Measurements from ENCODE around the gene EBF3. TPM values are rescaled to one million over a fixed set of nuclear protein-coding genes. Genes with fewer than 3 reads are reported as not detected.

Gene EBF3
- total and polyA plus RNA-seq, 3 donors from 2014 or later, result 4.0 to 7.6 (median 6.0) TPM

DNA sequence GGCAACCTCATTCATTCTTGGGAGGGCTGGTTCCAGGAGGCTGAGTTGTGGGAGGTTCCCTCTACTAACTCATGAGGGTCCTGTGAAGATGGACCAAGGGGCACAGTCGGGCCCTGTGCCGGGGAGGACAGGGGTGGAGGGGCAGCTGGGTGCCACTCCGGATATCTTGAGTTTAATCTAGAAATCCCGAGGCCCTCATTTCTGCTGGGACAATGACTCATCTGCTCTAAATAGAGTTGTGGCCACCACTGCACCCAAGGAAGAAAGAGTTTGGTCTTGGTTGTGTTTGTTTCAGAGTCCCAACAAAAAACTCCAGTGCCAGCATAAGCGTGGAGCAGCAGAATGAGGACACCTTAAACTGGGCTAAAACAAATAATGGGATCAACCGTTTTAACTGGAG lies 82.4 kb downstream of the EBF3 start:
- no peaks in the 10 kb centered on the region for H3K27me3 ChIP-seq
- TF ChIP-seq POLR2A (IDR thresholded peaks at IDR 0.05), result no peak
- TF ChIP-seq, protein P1, sequence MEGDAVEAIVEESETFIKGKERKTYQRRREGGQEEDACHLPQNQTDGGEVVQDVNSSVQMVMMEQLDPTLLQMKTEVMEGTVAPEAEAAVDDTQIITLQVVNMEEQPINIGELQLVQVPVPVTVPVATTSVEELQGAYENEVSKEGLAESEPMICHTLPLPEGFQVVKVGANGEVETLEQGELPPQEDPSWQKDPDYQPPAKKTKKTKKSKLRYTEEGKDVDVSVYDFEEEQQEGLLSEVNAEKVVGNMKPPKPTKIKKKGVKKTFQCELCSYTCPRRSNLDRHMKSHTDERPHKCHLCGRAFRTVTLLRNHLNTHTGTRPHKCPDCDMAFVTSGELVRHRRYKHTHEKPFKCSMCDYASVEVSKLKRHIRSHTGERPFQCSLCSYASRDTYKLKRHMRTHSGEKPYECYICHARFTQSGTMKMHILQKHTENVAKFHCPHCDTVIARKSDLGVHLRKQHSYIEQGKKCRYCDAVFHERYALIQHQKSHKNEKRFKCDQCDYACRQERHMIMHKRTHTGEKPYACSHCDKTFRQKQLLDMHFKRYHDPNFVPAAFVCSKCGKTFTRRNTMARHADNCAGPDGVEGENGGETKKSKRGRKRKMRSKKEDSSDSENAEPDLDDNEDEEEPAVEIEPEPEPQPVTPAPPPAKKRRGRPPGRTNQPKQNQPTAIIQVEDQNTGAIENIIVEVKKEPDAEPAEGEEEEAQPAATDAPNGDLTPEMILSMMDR (IDR thresholded peaks at IDR 0.05), result no peak
- 78 to 85% methylated on average over 6 of the region's 6 CpGs for WGBS, 2 donors
- intact Hi-C loops (cut with DNase I; ENCODE audit: low total_unique reads), result no loop called here
- H3K9me3 ChIP-seq, result no peaks in the 10 kb centered on the region
- H3K27ac ChIP-seq, result no peak overlapping the region
- H3K4me3 ChIP-seq, result no peak overlapping the region
- H3K4me1 ChIP-seq, result no peaks in the 10 kb centered on the region
- H3K36me3 ChIP-seq (ENCODE audit: low read depth, missing control alignments), result no peaks in the 10 kb centered on the region
- no peak for DNase-seq

DNA sequence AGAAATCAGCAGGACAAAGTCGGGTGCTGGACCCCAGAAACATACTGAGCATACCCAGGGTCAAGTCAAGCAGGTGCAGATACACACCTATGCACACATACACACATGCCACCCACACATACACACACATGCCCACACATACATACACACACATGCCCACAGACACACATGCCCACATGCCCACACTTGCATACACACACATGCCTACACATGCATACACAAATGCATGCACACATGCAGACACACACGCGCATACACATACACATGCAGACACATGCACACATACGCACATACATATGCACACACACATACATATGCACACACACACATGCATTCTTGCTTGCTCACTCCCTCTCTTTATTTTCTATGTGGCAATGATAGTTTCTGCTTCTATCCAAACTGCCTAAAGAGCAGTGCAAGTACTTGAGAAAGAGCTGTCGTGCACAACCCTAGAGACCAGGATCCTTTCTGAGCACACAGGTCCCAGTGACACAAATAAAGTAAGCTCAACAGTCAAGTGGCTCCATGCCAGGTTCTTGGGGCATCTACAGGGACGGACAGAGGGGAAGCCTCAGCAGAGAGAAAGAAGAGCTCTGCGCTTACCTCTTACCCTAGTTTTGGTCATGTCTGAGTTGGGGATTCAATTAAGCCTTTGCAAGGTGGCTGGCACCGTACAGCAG lies 83.7 kb downstream of the EBF3 start:
- TF ChIP-seq, protein P1 (IDR thresholded peaks at IDR 0.05), result no peak
- TF ChIP-seq POLR2A (IDR thresholded peaks at IDR 0.05), result no peak
- intact Hi-C loops (cut with DNase I; ENCODE audit: low total_unique reads), result no loop called here

GRCh38 chr10:129879655-129880054 lies 84.4 kb downstream of the EBF3 start:
- no peaks in the 10 kb centered on the region for H3K9me3 ChIP-seq
- H3K4me3 ChIP-seq, result no peak overlapping the region
- H3K27me3 ChIP-seq, result no peaks in the 10 kb centered on the region
- no peak for DNase-seq
- no peaks in the 10 kb centered on the region for H3K36me3 ChIP-seq (ENCODE audit: low read depth, missing control alignments)
- TF ChIP-seq, protein P1 (IDR thresholded peaks at IDR 0.05), result no peak
- no peak for TF ChIP-seq POLR2A (IDR thresholded peaks at IDR 0.05)
- 92 to 96% methylated on average over 14 of the region's 14 CpGs for WGBS, 2 donors
- H3K27ac ChIP-seq, result no peak overlapping the region
- H3K4me1 ChIP-seq, result no peaks in the 10 kb centered on the region
- intact Hi-C loops (cut with DNase I; ENCODE audit: low total_unique reads), result no loop called here

More for the DNA sequence above, 83.7 kb downstream of the EBF3 start:
- no peaks in the 10 kb centered on the region for H3K9me3 ChIP-seq
- H3K36me3 ChIP-seq (ENCODE audit: low read depth, missing control alignments), result no peaks in the 10 kb centered on the region
- H3K4me1 ChIP-seq, result no peaks in the 10 kb centered on the region
- no peak overlapping the region for H3K27ac ChIP-seq
- no peak overlapping the region for H3K4me3 ChIP-seq
- WGBS, 2 donors, result 85 to 91% methylated on average over 8 of the region's 8 CpGs
- H3K27me3 ChIP-seq, result no peaks in the 10 kb centered on the region
- no peak for DNase-seq

GRCh38 chr10:129878835-129879234 lies 85.2 kb downstream of the EBF3 start:
- Histone ChIP-seq H3K4me3 (no peak overlapping the region), H3K36me3 (ENCODE audit: low read depth, missing control alignments) (no peaks in the 10 kb centered on the region), H3K27me3 (no peaks in the 10 kb centered on the region), H3K4me1 (no peaks in the 10 kb centered on the region), H3K27ac (no peak overlapping the region), H3K9me3 (no peaks in the 10 kb centered on the region)
- intact Hi-C loops (cut with DNase I; ENCODE audit: low total_unique reads), result no loop called here
- DNase-seq, result no peak
- TF ChIP-seq POLR2A (IDR thresholded peaks at IDR 0.05), result no peak
- TF ChIP-seq, protein P1 (IDR thresholded peaks at IDR 0.05), result no peak
- WGBS, 2 donors, result 88 to 93% methylated on average over 6 of the region's 6 CpGs
